GM12892 (cell line): ENCODE results near the gene GPR180.

Source experiments
- DNase-seq: peaks from one replicate; pipeline ENCODE4 v3.0.0; 2011; ENCODE audit not compliant: insufficient read length
- FAIRE-seq: peaks from 2 replicates; lab custom pipeline; 2011; peaks lifted over from hg19 to GRCh38; lab: Jason Lieb, UNC
- POLR2A ChIP-seq: IDR thresholded peaks from 2 replicates; pipeline ENCODE4 v1.6.1; 2011; ENCODE audit warnings: low read depth, low read length, control low read depth
- POLR2AphosphoS5 ChIP-seq: IDR thresholded peaks from 2 replicates; pipeline ENCODE4 v1.6.1; 2011; ENCODE audit warnings: low read depth, low read length, control low read depth
- TAF1 ChIP-seq: IDR thresholded peaks from 2 replicates; pipeline ENCODE4 v1.6.1; 2011; ENCODE audit warnings: low read depth, mild to moderate bottlenecking, control low read depth, low read length, borderline replicate concordance

GPR180 gene

GRCh38 chr13:94599877-94600276, 1.8 kb upstream of the GPR180 start:
- FAIRE-seq (no peak), DNase-seq (no peak)
- no peak for TF ChIP-seq TAF1
- no peak for TF ChIP-seq POLR2A
- TF ChIP-seq POLR2AphosphoS5: no peak

GRCh38 chr13:94602467-94602866, 810 bp downstream of the GPR180 start:
- TF ChIP-seq POLR2A (no peak), TAF1 (no peak), POLR2AphosphoS5 (no peak)
- DNase-seq: no peak
- no peak for FAIRE-seq

GRCh38 chr13:94607056-94607455, 5.4 kb downstream of the GPR180 start:
- no peak for TF ChIP-seq POLR2A
- no peak for TF ChIP-seq TAF1
- no peak for TF ChIP-seq POLR2AphosphoS5
- FAIRE-seq: no peak
- DNase-seq: no peak

GRCh38 chr13:94607939-94608338, 6.3 kb downstream of the GPR180 start:
- TF ChIP-seq TAF1: no peak
- no peak for TF ChIP-seq POLR2A
- no peak for TF ChIP-seq POLR2AphosphoS5
- FAIRE-seq (no peak), DNase-seq (no peak)

GRCh38 chr13:94608586-94608985, 6.9 kb downstream of the GPR180 start:
- TF ChIP-seq POLR2AphosphoS5: no peak
- TF ChIP-seq TAF1: no peak
- TF ChIP-seq POLR2A: no peak
- DNase-seq (no peak), FAIRE-seq (no peak)

- DNase-seq: no peak
- TF ChIP-seq POLR2AphosphoS5 (no peak), POLR2A (no peak), TAF1 (no peak)
- no peak for FAIRE-seq
Observed at GRCh38 chr13:94609196-94609595, 7.5 kb downstream of the GPR180 start.

GRCh38 chr13:94610475-94610874, 8.8 kb downstream of the GPR180 start:
- TF ChIP-seq TAF1 (no peak), POLR2AphosphoS5 (no peak), POLR2A (no peak)
- DNase-seq (no peak), FAIRE-seq (peak; percentile 68)

GRCh38 chr13:94612050-94612449, 10.4 kb downstream of the GPR180 start:
- no peak for TF ChIP-seq POLR2AphosphoS5
- no peak for TF ChIP-seq POLR2A
- TF ChIP-seq TAF1: no peak
- FAIRE-seq: no peak

GRCh38 chr13:94613051-94613450, 11.4 kb downstream of the GPR180 start:
- TF ChIP-seq POLR2AphosphoS5 (no peak), POLR2A (no peak), TAF1 (no peak)
- DNase-seq: no peak
- no peak for FAIRE-seq

More at GRCh38 chr13:94612050-94612449, 10.4 kb downstream of the GPR180 start:
- no peak for DNase-seq

- DNase-seq: no peak
- FAIRE-seq: peak; percentile 71
- TF ChIP-seq POLR2AphosphoS5 (no peak), TAF1 (no peak), POLR2A (no peak)
Observed at GRCh38 chr13:94617389-94618000, 15.8 kb downstream of the GPR180 start.

GRCh38 chr13:94620286-94620896, 18.7 kb downstream of the GPR180 start:
- no peak for TF ChIP-seq POLR2A
- TF ChIP-seq POLR2AphosphoS5: no peak
- no peak for TF ChIP-seq TAF1
- FAIRE-seq (peak; percentile 79), DNase-seq (no peak)

- FAIRE-seq: no peak
- TF ChIP-seq POLR2AphosphoS5 (no peak), TAF1 (no peak), POLR2A (no peak)
Observed at GRCh38 chr13:94622344-94622743, 20.7 kb downstream of the GPR180 start.

More at GRCh38 chr13:94622344-94622743, 20.7 kb downstream of the GPR180 start:
- DNase-seq: no peak
